GM23338 (cell line): ENCODE measurements around the gene GNS.

Experiments
- EZH2phosphoT487 ChIP-seq: fragments of 200-600 bp; sonication (generic); IDR thresholded peaks from one replicate; pipeline ENCODE4 v1.8.1; 2018; ENCODE audit warnings: antibody characterized with exemption; ENCODE audit not compliant: unreplicated experiment
- JUNB ChIP-seq: IDR thresholded peaks from one replicate; pipeline ENCODE4 v1.6.1; 2016; ENCODE audit warnings: antibody characterized with exemption; ENCODE audit not compliant: unreplicated experiment
- POLR2AphosphoS5 ChIP-seq: IDR thresholded peaks from 2 replicates; pipeline ENCODE4 v1.6.1; 2016; ENCODE audit warnings: antibody characterized with exemption, low read depth
- STAT1 ChIP-seq: IDR thresholded peaks from one replicate; pipeline ENCODE4 v1.6.1; 2016; ENCODE audit warnings: antibody characterized with exemption; ENCODE audit not compliant: unreplicated experiment
- TF ChIP-seq, protein P1 (sequence below), 2 experiments: fragments of 200-600 bp in 1 of 2; sonication (generic) in 1 of 2; conservative IDR thresholded peaks; 2 replicates each; pipeline versions ENCODE4 v1.5.1 to v1.6.1; 2016 to 2017; ENCODE audit warnings: antibody characterized with exemption in 2 of 2, low read depth in 2 of 2, mild to moderate bottlenecking in 2 of 2, moderate library complexity in 1 of 2
- TF ChIP-seq, protein P2 (sequence below): IDR thresholded peaks from one replicate; pipeline ENCODE4 v1.6.1; 2018; ENCODE audit warnings: antibody characterized with exemption; ENCODE audit not compliant: unreplicated experiment

DNA sequence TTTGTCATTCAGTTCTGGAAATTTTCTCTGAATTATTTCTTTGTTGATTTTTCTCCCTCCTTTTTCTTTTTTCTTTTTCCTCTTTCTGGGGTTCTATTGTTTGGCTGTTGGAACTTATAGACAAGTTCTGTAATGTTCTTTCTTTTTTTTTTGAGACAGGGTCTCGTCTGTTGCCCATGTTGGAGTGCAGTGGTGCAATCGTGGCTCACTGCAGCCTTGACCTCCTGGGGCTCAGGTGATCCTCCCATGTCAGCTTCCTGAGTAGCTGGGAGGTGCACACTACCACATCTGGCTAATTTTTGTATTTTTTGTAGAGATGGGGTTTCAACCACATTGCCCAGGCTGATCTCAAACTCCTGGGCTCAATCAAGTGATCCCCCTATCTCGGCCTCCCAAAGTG is 35.1 kb upstream of the GNS start:
- TF ChIP-seq EZH2phosphoT487 = no peak
- no peak for TF ChIP-seq STAT1
- TF ChIP-seq, protein P1, sequence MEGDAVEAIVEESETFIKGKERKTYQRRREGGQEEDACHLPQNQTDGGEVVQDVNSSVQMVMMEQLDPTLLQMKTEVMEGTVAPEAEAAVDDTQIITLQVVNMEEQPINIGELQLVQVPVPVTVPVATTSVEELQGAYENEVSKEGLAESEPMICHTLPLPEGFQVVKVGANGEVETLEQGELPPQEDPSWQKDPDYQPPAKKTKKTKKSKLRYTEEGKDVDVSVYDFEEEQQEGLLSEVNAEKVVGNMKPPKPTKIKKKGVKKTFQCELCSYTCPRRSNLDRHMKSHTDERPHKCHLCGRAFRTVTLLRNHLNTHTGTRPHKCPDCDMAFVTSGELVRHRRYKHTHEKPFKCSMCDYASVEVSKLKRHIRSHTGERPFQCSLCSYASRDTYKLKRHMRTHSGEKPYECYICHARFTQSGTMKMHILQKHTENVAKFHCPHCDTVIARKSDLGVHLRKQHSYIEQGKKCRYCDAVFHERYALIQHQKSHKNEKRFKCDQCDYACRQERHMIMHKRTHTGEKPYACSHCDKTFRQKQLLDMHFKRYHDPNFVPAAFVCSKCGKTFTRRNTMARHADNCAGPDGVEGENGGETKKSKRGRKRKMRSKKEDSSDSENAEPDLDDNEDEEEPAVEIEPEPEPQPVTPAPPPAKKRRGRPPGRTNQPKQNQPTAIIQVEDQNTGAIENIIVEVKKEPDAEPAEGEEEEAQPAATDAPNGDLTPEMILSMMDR (conservative IDR thresholded peaks at IDR 0.05; ENCODE audit: low read depth in 2 of 2) = no peak
- no peak for TF ChIP-seq POLR2AphosphoS5
- no peak for TF ChIP-seq JUNB
- TF ChIP-seq, protein P2, sequence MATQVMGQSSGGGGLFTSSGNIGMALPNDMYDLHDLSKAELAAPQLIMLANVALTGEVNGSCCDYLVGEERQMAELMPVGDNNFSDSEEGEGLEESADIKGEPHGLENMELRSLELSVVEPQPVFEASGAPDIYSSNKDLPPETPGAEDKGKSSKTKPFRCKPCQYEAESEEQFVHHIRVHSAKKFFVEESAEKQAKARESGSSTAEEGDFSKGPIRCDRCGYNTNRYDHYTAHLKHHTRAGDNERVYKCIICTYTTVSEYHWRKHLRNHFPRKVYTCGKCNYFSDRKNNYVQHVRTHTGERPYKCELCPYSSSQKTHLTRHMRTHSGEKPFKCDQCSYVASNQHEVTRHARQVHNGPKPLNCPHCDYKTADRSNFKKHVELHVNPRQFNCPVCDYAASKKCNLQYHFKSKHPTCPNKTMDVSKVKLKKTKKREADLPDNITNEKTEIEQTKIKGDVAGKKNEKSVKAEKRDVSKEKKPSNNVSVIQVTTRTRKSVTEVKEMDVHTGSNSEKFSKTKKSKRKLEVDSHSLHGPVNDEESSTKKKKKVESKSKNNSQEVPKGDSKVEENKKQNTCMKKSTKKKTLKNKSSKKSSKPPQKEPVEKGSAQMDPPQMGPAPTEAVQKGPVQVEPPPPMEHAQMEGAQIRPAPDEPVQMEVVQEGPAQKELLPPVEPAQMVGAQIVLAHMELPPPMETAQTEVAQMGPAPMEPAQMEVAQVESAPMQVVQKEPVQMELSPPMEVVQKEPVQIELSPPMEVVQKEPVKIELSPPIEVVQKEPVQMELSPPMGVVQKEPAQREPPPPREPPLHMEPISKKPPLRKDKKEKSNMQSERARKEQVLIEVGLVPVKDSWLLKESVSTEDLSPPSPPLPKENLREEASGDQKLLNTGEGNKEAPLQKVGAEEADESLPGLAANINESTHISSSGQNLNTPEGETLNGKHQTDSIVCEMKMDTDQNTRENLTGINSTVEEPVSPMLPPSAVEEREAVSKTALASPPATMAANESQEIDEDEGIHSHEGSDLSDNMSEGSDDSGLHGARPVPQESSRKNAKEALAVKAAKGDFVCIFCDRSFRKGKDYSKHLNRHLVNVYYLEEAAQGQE = no peak
